Measurements from ENCODE around the gene SCGB1D4. TPM values are rescaled to one million over a fixed set of nuclear protein-coding genes. Genes with fewer than 3 reads are reported as not detected.
A peak's percentile ranks its signal among the peaks of the same experiment; 100 is the strongest.
"Not testable (repeated sequence)": the region's sequence is repeated elsewhere in the genome, so short reads cannot be mapped to it uniquely, and the experiment has no call there.

Gene SCGB1D4
- total RNA-seq, 6 experiments from 2014 or later, result not detected

GRCh38 chr11:62340269-62340901 is 41.5 kb upstream of the SCGB1D4 start:
- peak; percentile 53 to 81 (median 72) for ATAC-seq

GRCh38 chr11:62338218-62338617 is 39.3 kb upstream of the SCGB1D4 start:
- intact Hi-C loops (cut with DNase I), result no loop called here
- Histone ChIP-seq H3K36me3 (no peaks in the 10 kb centered on the region), H3K4me3 (peak overlapping the region in 2 of 3 donors; percentile 76 to 77), H3K27me3 (no peaks in the 10 kb centered on the region), H3K27ac (no peak overlapping the region), H3K4me1 (peaks cover 0 to 29% (median 3%) of the 10 kb centered on the region in 4 donors), H3K9me3 (no peaks in the 10 kb centered on the region)
- TF ChIP-seq CTCF (IDR thresholded peaks at IDR 0.05), result no peak
- no peak for TF ChIP-seq POLR2A (IDR thresholded peaks at IDR 0.05)
- ATAC-seq (no peak), DNase-seq (no peak)
- WGBS (ENCODE audit: insufficient coverage, low coverage, low lambda C conversion rate, missing lambda C conversion rate), result 29% methylated on average over 1 of the region's 1 CpG

More at GRCh38 chr11:62340269-62340901, 41.5 kb upstream of the SCGB1D4 start:
- intact Hi-C loops (cut with DNase I), result no loop called here
- Histone ChIP-seq H3K4me3 (no peak overlapping the region), H3K27ac (peak overlapping the region in 1 of 3 donors; percentile 21), H3K27me3 (no peaks in the 10 kb centered on the region), H3K9me3 (no peaks in the 10 kb centered on the region), H3K4me1 (peaks cover 0 to 29% (median 3%) of the 10 kb centered on the region in 4 donors), H3K36me3 (no peaks in the 10 kb centered on the region)
- whole genome bisulfite sequencing (ENCODE audit: insufficient coverage, low coverage, low lambda C conversion rate, missing lambda C conversion rate), result 22% methylated on average over 6 of the region's 6 CpGs
- TF ChIP-seq POLR2A (IDR thresholded peaks at IDR 0.05), result no peak
- TF ChIP-seq CTCF (IDR thresholded peaks at IDR 0.05), result peak; percentile 53 to 76 (median 66)
- peak; percentile 51 to 61 (median 59) for DNase-seq

GRCh38 chr11:62337303-62338181 is 38.7 kb upstream of the SCGB1D4 start, which contains the start of gene ASRGL1:
Gene ASRGL1, plus strand, starts transcription at chr11:62337448. Its CDS starts 530 bp downstream, at chr11:62337978.
- H3K27ac ChIP-seq, result peak within 1 kb of the TSS in 1 of 3 donors; percentile 70
- intact Hi-C loops (cut with DNase I), result no loop called here
- DNase-seq (peak; percentile 88 to 92 (median 91)), ATAC-seq (peak; percentile 82 to 93 (median 91))
- H3K4me1 ChIP-seq, result peaks cover 0 to 29% (median 3%) of the 10 kb centered on the region in 4 donors
- H3K27me3 ChIP-seq, result no peaks in the 10 kb centered on the region
- H3K36me3 ChIP-seq, result no peaks in the 10 kb centered on the region
- no peaks in the 10 kb centered on the region for H3K9me3 ChIP-seq
- TF ChIP-seq POLR2A (IDR thresholded peaks at IDR 0.05) (no peak), CTCF (IDR thresholded peaks at IDR 0.05) (no peak)
- 7% methylated on average over 24 of the region's 98 CpGs for WGBS (ENCODE audit: insufficient coverage, low coverage, low lambda C conversion rate, missing lambda C conversion rate)
- peak within 1 kb of the TSS; percentile 63 to 77 (median 76) for H3K4me3 ChIP-seq

- H3K9me3 ChIP-seq; ATAC-seq; intact Hi-C loops (cut with DNase I); H3K36me3 ChIP-seq; H3K27me3 ChIP-seq; H3K27ac ChIP-seq; DNase-seq: not testable (repeated sequence)
- H3K4me1 ChIP-seq, result peaks cover 0 to 29% (median 3%) of the 10 kb centered on the region in 4 donors
- 51% methylated on average over 9 of the region's 19 CpGs for WGBS (ENCODE audit: insufficient coverage, low coverage, low lambda C conversion rate, missing lambda C conversion rate)
- H3K4me3 ChIP-seq, result peak overlapping the region; percentile 63 to 77 (median 76)
Observed at GRCh38 chr11:62336949-62337302, 38.1 kb upstream of the SCGB1D4 start.

GRCh38 chr11:62333768-62334167 is 34.9 kb upstream of the SCGB1D4 start:
- no peak for DNase-seq
- 42% methylated on average over 1 of the region's 5 CpGs for WGBS (ENCODE audit: insufficient coverage, low coverage, low lambda C conversion rate, missing lambda C conversion rate)
- H3K27me3 ChIP-seq, result no peaks in the 10 kb centered on the region

GRCh38 chr11:62331264-62331663 is 32.4 kb upstream of the SCGB1D4 start:
- DNase-seq; ATAC-seq; H3K9me3 ChIP-seq; intact Hi-C loops (cut with DNase I); H3K4me3 ChIP-seq; H3K36me3 ChIP-seq; H3K27ac ChIP-seq; H3K27me3 ChIP-seq; H3K4me1 ChIP-seq: not testable (repeated sequence)
- WGBS (ENCODE audit: insufficient coverage, low coverage, low lambda C conversion rate, missing lambda C conversion rate), result 62% methylated on average over 3 of the region's 3 CpGs

More at GRCh38 chr11:62333768-62334167, 34.9 kb upstream of the SCGB1D4 start:
- no peaks in the 10 kb centered on the region for H3K36me3 ChIP-seq
- H3K27ac ChIP-seq, result no peak overlapping the region
- intact Hi-C loops (cut with DNase I), result no loop called here
- no peak for ATAC-seq
- H3K4me1 ChIP-seq, result peaks cover 0 to 9% (median 0%) of the 10 kb centered on the region in 4 donors
- H3K9me3 ChIP-seq, result no peaks in the 10 kb centered on the region
- no peak overlapping the region for H3K4me3 ChIP-seq
- no peak for TF ChIP-seq CTCF (IDR thresholded peaks at IDR 0.05)
- TF ChIP-seq POLR2A (IDR thresholded peaks at IDR 0.05), result no peak

GRCh38 chr11:62327541-62327940 is 28.7 kb upstream of the SCGB1D4 start:
- H3K4me1 ChIP-seq; H3K9me3 ChIP-seq; H3K4me3 ChIP-seq; DNase-seq; H3K36me3 ChIP-seq; H3K27me3 ChIP-seq; H3K27ac ChIP-seq; intact Hi-C loops (cut with DNase I); ATAC-seq: not testable (repeated sequence)
- WGBS (ENCODE audit: insufficient coverage, low coverage, low lambda C conversion rate, missing lambda C conversion rate), result 82% methylated on average over 12 of the region's 14 CpGs
